OCI-LY7 (cell line): ENCODE data around the gene SPSB2. TPM values are rescaled to one million over a fixed set of nuclear protein-coding genes. Genes with fewer than 3 reads are reported as not detected.

ENCODE experiments used
- BruUV-seq: library from RNA; stranded (reverse); fragments of 400-500 nt; replicated peaks from 2 replicates; lab custom pipeline; 2021; lab: Mats Ljungman, UMichigan
- CTCF ChIA-PET: fragments of 300-600 bp; sonication (Branson Sonifier 250); formaldehyde crosslinking; loops from one replicate; lab custom pipeline; 2022; ENCODE audit warnings: antibody characterized with exemption; ENCODE audit not compliant: unreplicated experiment; lab: Charles Lee
- POLR2A ChIA-PET: fragments of 300-600 bp; sonication (Branson Sonifier 250); formaldehyde crosslinking; loops from one replicate; lab custom pipeline; 2022; ENCODE audit warnings: antibody characterized with exemption; lab: Charles Lee
- DNase-seq: peaks from one replicate; pipeline ENCODE4 v3.0.0-alpha.2; 2015; ENCODE audit warnings: low spot score
- H2AFZ ChIP-seq: fragments of 200-600 bp; sonication (generic), shearing (Covaris generic); 2 replicates; pipeline ENCODE4 v1.6.1; 2014; ENCODE audit warnings: mild to moderate bottlenecking, antibody characterized with exemption, low read length, moderate library complexity
- H3K27ac ChIP-seq: fragments of 200-600 bp; sonication (generic); 2 replicates; pipeline ENCODE4 v1.5.1; 2014; ENCODE audit warnings: mixed run types, low read depth, mild to moderate bottlenecking, moderate library complexity, low read length, inconsistent platforms; ENCODE audit not compliant: poor library complexity, severe bottlenecking
- H3K36me3 ChIP-seq: fragments of 200-600 bp; sonication (generic); 2 replicates; pipeline ENCODE4 v1.6.1; 2014; ENCODE audit warnings: mild to moderate bottlenecking, antibody characterized with exemption, low read length, moderate library complexity, mixed read lengths; ENCODE audit not compliant: insufficient read depth
- H3K4me1 ChIP-seq: fragments of 200-600 bp; sonication (generic); 2 replicates; pipeline ENCODE4 v1.5.1; 2014; ENCODE audit warnings: mild to moderate bottlenecking, low read length; ENCODE audit not compliant: insufficient read depth, poor library complexity, severe bottlenecking
- H3K4me2 ChIP-seq: fragments of 200-600 bp; sonication (generic); 2 replicates; pipeline ENCODE4 v1.6.1; 2014; ENCODE audit warnings: mild to moderate bottlenecking, low read length
- H3K4me3 ChIP-seq: fragments of 200-600 bp; sonication (generic); 2 replicates; pipeline ENCODE4 v1.5.1; 2014; ENCODE audit warnings: mild to moderate bottlenecking, low read depth, low read length; ENCODE audit not compliant: poor library complexity, severe bottlenecking
- H3K79me2 ChIP-seq: fragments of 200-600 bp; sonication (generic); 2 replicates; pipeline ENCODE4 v1.6.1; 2016; ENCODE audit warnings: low read depth, mild to moderate bottlenecking, low read length, moderate library complexity, mixed read lengths; ENCODE audit not compliant: insufficient read depth
- H3K9me2 ChIP-seq: fragments of 200-600 bp; sonication (generic); 2 replicates; pipeline ENCODE4 v1.6.1; 2016; ENCODE audit warnings: mild to moderate bottlenecking, low read length, mixed read lengths; ENCODE audit not compliant: insufficient read depth
- H3K9me3 ChIP-seq: fragments of 200-600 bp; sonication (generic); 2 replicates; pipeline ENCODE4 v1.6.1; 2014; ENCODE audit warnings: mild to moderate bottlenecking, mixed run types, low read length, mixed read lengths
- H4K20me1 ChIP-seq: fragments of 200-600 bp; sonication (generic); 2 replicates; pipeline ENCODE4 v1.6.1; 2014; ENCODE audit warnings: mild to moderate bottlenecking, antibody characterized with exemption, low read length, moderate library complexity, mixed read lengths; ENCODE audit not compliant: insufficient read depth
- EZH2phosphoT487 ChIP-seq: fragments of 200-600 bp; sonication (generic); IDR thresholded peaks from 2 replicates; pipeline ENCODE4 v1.6.1; 2018; ENCODE audit warnings: low read depth, borderline replicate concordance, mild to moderate bottlenecking, mixed run types, antibody characterized with exemption, low read length, moderate library complexity, mixed read lengths
- intact Hi-C: fragments of 100-400 bp; cut with micrococcal nuclease; formaldehyde crosslinking; loops from one replicate; pipeline ENCODE4 v1.10.0; 2022; ENCODE audit not compliant: unreplicated experiment
- total RNA-seq, 2 experiments: library from RNA; depleted of rRNA in 1 of 2; stranded (reverse); fragments of >200 nt in 1 of 2; shearing (Covaris generic) in 1 of 2; gene quantifications; 2 replicates each; pipeline ENCODE4 v1.2.3, GENCODE V29; 2014 to 2022
- TF ChIP-seq, protein P1 (sequence below): fragments of 200-600 bp; sonication (generic); conservative IDR thresholded peaks from 2 replicates; pipeline ENCODE4 v1.5.1; 2014; ENCODE audit warnings: mild to moderate bottlenecking, antibody characterized with exemption, low read length, moderate library complexity, mixed read lengths

Gene SPSB2
- total RNA-seq, 2 experiments from 2014 or later: 8.3 to 8.5 TPM

- TF ChIP-seq EZH2phosphoT487: no peak
- TF ChIP-seq, protein P1, sequence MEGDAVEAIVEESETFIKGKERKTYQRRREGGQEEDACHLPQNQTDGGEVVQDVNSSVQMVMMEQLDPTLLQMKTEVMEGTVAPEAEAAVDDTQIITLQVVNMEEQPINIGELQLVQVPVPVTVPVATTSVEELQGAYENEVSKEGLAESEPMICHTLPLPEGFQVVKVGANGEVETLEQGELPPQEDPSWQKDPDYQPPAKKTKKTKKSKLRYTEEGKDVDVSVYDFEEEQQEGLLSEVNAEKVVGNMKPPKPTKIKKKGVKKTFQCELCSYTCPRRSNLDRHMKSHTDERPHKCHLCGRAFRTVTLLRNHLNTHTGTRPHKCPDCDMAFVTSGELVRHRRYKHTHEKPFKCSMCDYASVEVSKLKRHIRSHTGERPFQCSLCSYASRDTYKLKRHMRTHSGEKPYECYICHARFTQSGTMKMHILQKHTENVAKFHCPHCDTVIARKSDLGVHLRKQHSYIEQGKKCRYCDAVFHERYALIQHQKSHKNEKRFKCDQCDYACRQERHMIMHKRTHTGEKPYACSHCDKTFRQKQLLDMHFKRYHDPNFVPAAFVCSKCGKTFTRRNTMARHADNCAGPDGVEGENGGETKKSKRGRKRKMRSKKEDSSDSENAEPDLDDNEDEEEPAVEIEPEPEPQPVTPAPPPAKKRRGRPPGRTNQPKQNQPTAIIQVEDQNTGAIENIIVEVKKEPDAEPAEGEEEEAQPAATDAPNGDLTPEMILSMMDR: no peak
- intact Hi-C loops: no loop called here
- H3K4me1 ChIP-seq: peaks cover 11% of the 10 kb centered on the region
- H3K4me3 ChIP-seq: no peak overlapping the region
- H3K36me3 ChIP-seq: no peaks in the 10 kb centered on the region
- no TSS peak for BruUV-seq
- no peaks in the 10 kb centered on the region for H3K9me2 ChIP-seq
- CTCF ChIA-PET: no interaction called here
- H3K4me2 ChIP-seq: no peak overlapping the region
- H2AFZ ChIP-seq: no peak overlapping the region
- no peaks in the 10 kb centered on the region for H3K79me2 ChIP-seq
- no peak overlapping the region for H3K27ac ChIP-seq
- no peaks in the 10 kb centered on the region for H4K20me1 ChIP-seq
- POLR2A ChIA-PET: interaction anchor here (1.1 to 1.3 kb wide), 2 partner anchors 9 to 33 kb away, joined by 3 to 5 read pairs; partner anchors contain the start of gene CD4
- DNase-seq: no peak
- H3K9me3 ChIP-seq: no peaks in the 10 kb centered on the region
Observed at GRCh38 chr12:6822426-6823135, 50.5 kb downstream of the SPSB2 start.

DNA sequence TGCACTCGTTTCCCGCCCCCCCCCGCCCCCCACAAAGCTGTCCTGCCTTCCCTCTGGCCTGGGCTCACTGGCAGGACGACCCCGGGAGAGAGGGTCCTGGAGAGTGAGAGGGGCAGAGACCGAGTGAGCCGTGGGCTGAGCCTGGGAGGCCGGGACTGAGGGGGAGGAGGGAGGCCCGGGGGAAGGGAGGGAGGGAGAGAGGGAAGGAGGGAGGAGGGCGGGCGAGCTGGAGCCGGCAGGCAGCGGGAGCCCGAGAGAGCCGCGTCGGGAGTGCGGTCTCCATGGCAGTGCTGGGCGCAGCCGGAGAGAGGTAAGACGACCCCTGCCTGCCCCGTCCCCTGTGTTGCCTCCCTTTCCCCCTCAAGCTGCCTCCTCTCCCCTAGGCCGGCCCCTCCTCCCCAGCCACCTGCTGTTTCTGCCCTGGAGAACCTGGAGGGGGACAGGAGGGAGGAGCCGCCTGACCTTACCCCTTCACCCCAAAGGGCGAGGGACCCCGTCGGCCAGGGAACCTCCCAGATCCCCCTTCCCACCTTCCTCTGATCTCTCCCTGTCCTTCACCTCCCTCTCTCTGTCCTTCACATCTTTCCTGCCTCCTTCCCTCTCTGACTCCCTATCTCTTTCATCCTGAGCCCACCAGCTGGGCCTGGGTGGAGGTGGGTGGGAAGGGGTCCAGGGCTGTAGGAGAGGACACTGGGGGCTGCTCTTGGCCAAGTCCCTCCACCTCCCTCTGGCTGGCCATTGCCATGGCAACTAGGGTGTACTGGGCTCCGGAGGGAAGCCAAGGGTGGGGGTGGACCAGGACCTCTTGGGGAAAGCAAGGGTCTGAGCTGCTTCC lies 51.3 kb downstream of the SPSB2 start, which contains the start of gene GPR162:
Gene GPR162 (plus strand): TSS at position 231 of the 835 bp plus-strand sequence. CDS start 2,078 bp downstream, outside the sequence.
- intact Hi-C loops: no loop called here
- no peak for DNase-seq
- TF ChIP-seq, protein P1: no peak
- no peak for TF ChIP-seq EZH2phosphoT487

More for the DNA sequence above, 51.3 kb downstream of the SPSB2 start, which contains the start of gene GPR162:
- POLR2A ChIA-PET: interaction anchor here (0.9 to 1.3 kb wide), 2 partner anchors 30 to 32 kb away, joined by 3 to 4 read pairs; partner anchors contain the start of genes CD4 and USP5
- Histone ChIP-seq H3K4me3 (no peak within 1 kb of the TSS), H3K27ac (no peak within 1 kb of the TSS), H3K79me2 (no peaks in the 10 kb centered on the region), H3K9me2 (no peaks in the 10 kb centered on the region), H3K36me3 (no peaks in the 10 kb centered on the region), H4K20me1 (no peaks in the 10 kb centered on the region), H3K4me1 (peaks cover 6% of the 10 kb centered on the region), H2AFZ (no peak within 1 kb of the TSS), H3K4me2 (no peak within 1 kb of the TSS), H3K9me3 (no peaks in the 10 kb centered on the region)
- BruUV-seq: no TSS peak
- CTCF ChIA-PET: interaction anchor here (0.5 to 0.9 kb wide), 2 partner anchors 12 to 29 kb away, joined by 3 to 4 read pairs; partner anchors contain the start of gene CDCA3

Other genes with a start within 250 kb of the SPSB2 start
- gene LPAR5, start 237.3 kb downstream of the SPSB2 start, total RNA-seq (2014; rRNA removed; shearing (Covaris generic)): 7.7 and 14.4 TPM in 2 replicates
- gene LPAR5, start 237.3 kb downstream of the SPSB2 start, total RNA-seq (2022): 25.3 and 25.6 TPM in 2 replicates
- gene ACRBP, start 225.9 kb downstream of the SPSB2 start, total RNA-seq (2014; rRNA removed; shearing (Covaris generic)): 3.6 and 4.4 TPM in 2 replicates
- gene ACRBP, start 225.9 kb downstream of the SPSB2 start, total RNA-seq (2022): 9.3 and 9.4 TPM in 2 replicates
- gene ING4, start 210.2 kb downstream of the SPSB2 start, total RNA-seq (2014; rRNA removed; shearing (Covaris generic)): 27.1 and 38.1 TPM in 2 replicates
- gene ING4, start 210.2 kb downstream of the SPSB2 start, total RNA-seq (2022): 30.8 and 37.0 TPM in 2 replicates
- 48.2 and 48.6 TPM in 2 replicates for gene ZNF384, start 183.9 kb downstream of the SPSB2 start, total RNA-seq (2014; rRNA removed; shearing (Covaris generic))
- 95.5 and 109 TPM in 2 replicates for gene ZNF384, start 183.9 kb downstream of the SPSB2 start, total RNA-seq (2022)
- gene PIANP, start 172.5 kb downstream of the SPSB2 start, total RNA-seq (2014; rRNA removed; shearing (Covaris generic)): 0.98 and 1.2 TPM in 2 replicates
- 15.2 and 15.4 TPM in 2 replicates for gene PIANP, start 172.5 kb downstream of the SPSB2 start, total RNA-seq (2022)
- gene COPS7A, start 149.3 kb downstream of the SPSB2 start, total RNA-seq (2014; rRNA removed; shearing (Covaris generic)): 64.8 and 71.2 TPM in 2 replicates
- gene COPS7A, start 149.3 kb downstream of the SPSB2 start, total RNA-seq (2022): 51.1 and 53.8 TPM in 2 replicates
- gene MLF2, start 120.2 kb downstream of the SPSB2 start, total RNA-seq (2014; rRNA removed; shearing (Covaris generic)): 87.3 and 96.2 TPM in 2 replicates
- 79.7 and 81.3 TPM in 2 replicates for gene MLF2, start 120.2 kb downstream of the SPSB2 start, total RNA-seq (2022)
- gene PTMS, start 106.9 kb downstream of the SPSB2 start, total RNA-seq (2014; rRNA removed; shearing (Covaris generic)): 6.3 and 7.8 TPM in 2 replicates
- 9.8 and 11.8 TPM in 2 replicates for gene PTMS, start 106.9 kb downstream of the SPSB2 start, total RNA-seq (2022)
- gene LAG3, start 100.8 kb downstream of the SPSB2 start, total RNA-seq (2014; rRNA removed; shearing (Covaris generic)): 0.19 and 0.62 TPM in 2 replicates
- gene LAG3, start 100.8 kb downstream of the SPSB2 start, total RNA-seq (2022): 0.26 TPM in 1 of 2 replicates, not detected in the other
- not detected in 2 replicates for gene CD4, start 83.8 kb downstream of the SPSB2 start, total RNA-seq (2014; rRNA removed; shearing (Covaris generic))
- gene CD4, start 83.8 kb downstream of the SPSB2 start, total RNA-seq (2022): not detected in 2 replicates
- not detected in 2 replicates for gene GPR162, start 51.5 kb downstream of the SPSB2 start, total RNA-seq (2014; rRNA removed; shearing (Covaris generic))
- gene GPR162, start 51.5 kb downstream of the SPSB2 start, total RNA-seq (2022): not detected in 2 replicates
- gene P3H3, start 44.9 kb downstream of the SPSB2 start, total RNA-seq (2014; rRNA removed; shearing (Covaris generic)): 0.54 and 1.0 TPM in 2 replicates
- 0.50 and 0.93 TPM in 2 replicates for gene P3H3, start 44.9 kb downstream of the SPSB2 start, total RNA-seq (2022)
- gene GNB3, start 32.4 kb downstream of the SPSB2 start, total RNA-seq (2014; rRNA removed; shearing (Covaris generic)): 3.6 and 5.0 TPM in 2 replicates
- gene GNB3, start 32.4 kb downstream of the SPSB2 start, total RNA-seq (2022): 20.4 and 23.7 TPM in 2 replicates
- 160 and 222 TPM in 2 replicates for gene CDCA3, start 22.0 kb downstream of the SPSB2 start, total RNA-seq (2014; rRNA removed; shearing (Covaris generic))
- 151 and 161 TPM in 2 replicates for gene CDCA3, start 22.0 kb downstream of the SPSB2 start, total RNA-seq (2022)
- gene USP5, start 21.2 kb downstream of the SPSB2 start, total RNA-seq (2014; rRNA removed; shearing (Covaris generic)): 65.9 and 70.4 TPM in 2 replicates
- gene USP5, start 21.2 kb downstream of the SPSB2 start, total RNA-seq (2022): 112 and 129 TPM in 2 replicates
- 596 and 608 TPM in 2 replicates for gene TPI1, start 5.8 kb downstream of the SPSB2 start, total RNA-seq (2014; rRNA removed; shearing (Covaris generic))
- gene TPI1, start 5.8 kb downstream of the SPSB2 start, total RNA-seq (2022): 519 and 801 TPM in 2 replicates
- 15.7 and 17.7 TPM in 2 replicates for gene LRRC23, start 31.5 kb upstream of the SPSB2 start, total RNA-seq (2014; rRNA removed; shearing (Covaris generic))
- 19.8 and 20.2 TPM in 2 replicates for gene LRRC23, start 31.5 kb upstream of the SPSB2 start, total RNA-seq (2022)
- gene ENO2, start 41.3 kb upstream of the SPSB2 start, total RNA-seq (2014; rRNA removed; shearing (Covaris generic)): 24.9 and 29.3 TPM in 2 replicates
- gene ENO2, start 41.3 kb upstream of the SPSB2 start, total RNA-seq (2022): 79.6 and 89.5 TPM in 2 replicates
- gene ATN1, start 54.7 kb upstream of the SPSB2 start, total RNA-seq (2014; rRNA removed; shearing (Covaris generic)): 0.98 and 3.1 TPM in 2 replicates
- 4.9 and 6.7 TPM in 2 replicates for gene ATN1, start 54.7 kb upstream of the SPSB2 start, total RNA-seq (2022)
- gene RNU7-1, start 70.5 kb upstream of the SPSB2 start, total RNA-seq (2014; rRNA removed; shearing (Covaris generic)): not detected in 2 replicates
- not detected in 2 replicates for gene RNU7-1, start 70.5 kb upstream of the SPSB2 start, total RNA-seq (2022)
- gene C12orf57, start 70.7 kb upstream of the SPSB2 start, total RNA-seq (2014; rRNA removed; shearing (Covaris generic)): 315 and 319 TPM in 2 replicates
- gene C12orf57, start 70.7 kb upstream of the SPSB2 start, total RNA-seq (2022): 126 and 130 TPM in 2 replicates
- 37.1 and 42.9 TPM in 2 replicates for gene PTPN6, start 78.1 kb upstream of the SPSB2 start, total RNA-seq (2014; rRNA removed; shearing (Covaris generic))
- gene PTPN6, start 78.1 kb upstream of the SPSB2 start, total RNA-seq (2022): 110 and 116 TPM in 2 replicates
- 330 and 358 TPM in 2 replicates for gene PHB2, start 97.4 kb upstream of the SPSB2 start, total RNA-seq (2014; rRNA removed; shearing (Covaris generic))
- 379 and 412 TPM in 2 replicates for gene PHB2, start 97.4 kb upstream of the SPSB2 start, total RNA-seq (2022)
- 60.4 and 61.7 TPM in 2 replicates for gene EMG1, start 97.6 kb upstream of the SPSB2 start, total RNA-seq (2014; rRNA removed; shearing (Covaris generic))
- gene EMG1, start 97.6 kb upstream of the SPSB2 start, total RNA-seq (2022): 82.7 and 99.0 TPM in 2 replicates
- 11.6 and 17.4 TPM in 2 replicates for gene LPCAT3, start 145.2 kb upstream of the SPSB2 start, total RNA-seq (2014; rRNA removed; shearing (Covaris generic))
- gene LPCAT3, start 145.2 kb upstream of the SPSB2 start, total RNA-seq (2022): 29.7 TPM in 2 replicates
- gene C1S, start 187.4 kb upstream of the SPSB2 start, total RNA-seq (2014; rRNA removed; shearing (Covaris generic)): 5.2 and 9.8 TPM in 2 replicates
- gene C1S, start 187.4 kb upstream of the SPSB2 start, total RNA-seq (2022): 3.6 and 5.2 TPM in 2 replicates
- gene C1R, start 219.1 kb upstream of the SPSB2 start, total RNA-seq (2014; rRNA removed; shearing (Covaris generic)): not detected in 2 replicates
- 0.30 TPM in 1 of 2 replicates, not detected in the other for gene C1R, start 219.1 kb upstream of the SPSB2 start, total RNA-seq (2022)
- gene C1RL, start 235.9 kb upstream of the SPSB2 start, total RNA-seq (2014; rRNA removed; shearing (Covaris generic)): 2.9 and 3.0 TPM in 2 replicates
- 7.3 and 10.4 TPM in 2 replicates for gene C1RL, start 235.9 kb upstream of the SPSB2 start, total RNA-seq (2022)